ENCODE measurements around the gene ZSCAN25. TPM values are rescaled to one million over a fixed set of nuclear protein-coding genes. Genes with fewer than 3 reads are reported as not detected.

Gene ZSCAN25
- total RNA-seq, 1 donor from 2014 or later = 22.9 TPM

DNA sequence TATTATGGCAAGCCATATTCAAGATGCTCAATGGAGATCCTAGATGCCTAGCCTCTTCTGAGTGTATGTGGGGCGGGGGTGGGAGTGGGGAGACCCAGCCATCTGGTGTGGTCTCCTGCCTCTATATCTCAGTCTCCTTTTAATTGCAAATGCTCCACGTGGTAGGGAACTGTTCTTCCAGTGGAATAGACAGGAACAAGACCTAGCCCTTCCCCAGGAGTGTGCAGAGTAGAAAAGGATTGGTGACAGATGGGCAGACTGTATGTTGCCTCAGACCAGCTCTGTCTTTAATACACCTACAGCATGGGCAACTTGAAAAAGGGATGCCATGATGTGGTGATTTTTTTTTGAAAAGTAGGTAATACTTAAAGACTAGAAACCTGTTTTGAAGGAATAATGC, 50.4 kb downstream of the ZSCAN25 start:
- no peaks in the 10 kb centered on the region for H3K4me1 Mint-ChIP-seq (ENCODE audit: unreplicated experiment)
- H3K9me3 Mint-ChIP-seq = no peaks in the 10 kb centered on the region
- no peak for DNase-seq (ENCODE audit: extremely low spot score, unreplicated experiment)
- TF ChIP-seq, protein P1, sequence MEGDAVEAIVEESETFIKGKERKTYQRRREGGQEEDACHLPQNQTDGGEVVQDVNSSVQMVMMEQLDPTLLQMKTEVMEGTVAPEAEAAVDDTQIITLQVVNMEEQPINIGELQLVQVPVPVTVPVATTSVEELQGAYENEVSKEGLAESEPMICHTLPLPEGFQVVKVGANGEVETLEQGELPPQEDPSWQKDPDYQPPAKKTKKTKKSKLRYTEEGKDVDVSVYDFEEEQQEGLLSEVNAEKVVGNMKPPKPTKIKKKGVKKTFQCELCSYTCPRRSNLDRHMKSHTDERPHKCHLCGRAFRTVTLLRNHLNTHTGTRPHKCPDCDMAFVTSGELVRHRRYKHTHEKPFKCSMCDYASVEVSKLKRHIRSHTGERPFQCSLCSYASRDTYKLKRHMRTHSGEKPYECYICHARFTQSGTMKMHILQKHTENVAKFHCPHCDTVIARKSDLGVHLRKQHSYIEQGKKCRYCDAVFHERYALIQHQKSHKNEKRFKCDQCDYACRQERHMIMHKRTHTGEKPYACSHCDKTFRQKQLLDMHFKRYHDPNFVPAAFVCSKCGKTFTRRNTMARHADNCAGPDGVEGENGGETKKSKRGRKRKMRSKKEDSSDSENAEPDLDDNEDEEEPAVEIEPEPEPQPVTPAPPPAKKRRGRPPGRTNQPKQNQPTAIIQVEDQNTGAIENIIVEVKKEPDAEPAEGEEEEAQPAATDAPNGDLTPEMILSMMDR (conservative IDR thresholded peaks at IDR 0.05) = no peak
- H3K27ac Mint-ChIP-seq = no peak overlapping the region
- no peaks in the 10 kb centered on the region for H3K27me3 Mint-ChIP-seq
- H3K4me3 Mint-ChIP-seq = no peak overlapping the region
- peaks cover 21% of the 10 kb centered on the region for H3K36me3 Mint-ChIP-seq

DNA sequence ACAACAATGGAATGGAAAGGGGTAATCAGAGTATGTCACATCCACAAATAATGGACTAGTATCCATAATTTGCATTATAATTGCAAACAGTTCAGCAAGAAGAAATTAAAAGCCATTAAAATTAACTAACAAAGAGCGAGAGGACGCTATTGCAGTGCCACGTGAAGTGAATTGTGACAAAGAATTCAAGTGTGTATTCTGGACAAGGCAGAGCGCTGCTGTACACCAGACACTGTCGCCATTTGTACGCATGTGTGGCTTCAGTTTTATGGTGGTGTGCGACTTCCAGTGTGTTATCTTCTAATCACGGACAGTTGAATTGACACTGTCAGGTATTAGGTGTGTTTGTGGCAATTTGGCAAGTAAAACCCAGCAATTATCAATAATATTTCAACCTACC, 51.8 kb downstream of the ZSCAN25 start:
- Mint-ChIP-seq H3K27me3 (no peaks in the 10 kb centered on the region), H3K36me3 (peaks cover 15% of the 10 kb centered on the region), H3K4me3 (no peak overlapping the region), H3K9me3 (no peaks in the 10 kb centered on the region), H3K4me1 (ENCODE audit: unreplicated experiment) (no peaks in the 10 kb centered on the region), H3K27ac (no peak overlapping the region)
- TF ChIP-seq, protein P1 (conservative IDR thresholded peaks at IDR 0.05) = no peak
- DNase-seq (ENCODE audit: extremely low spot score, unreplicated experiment) = no peak

DNA sequence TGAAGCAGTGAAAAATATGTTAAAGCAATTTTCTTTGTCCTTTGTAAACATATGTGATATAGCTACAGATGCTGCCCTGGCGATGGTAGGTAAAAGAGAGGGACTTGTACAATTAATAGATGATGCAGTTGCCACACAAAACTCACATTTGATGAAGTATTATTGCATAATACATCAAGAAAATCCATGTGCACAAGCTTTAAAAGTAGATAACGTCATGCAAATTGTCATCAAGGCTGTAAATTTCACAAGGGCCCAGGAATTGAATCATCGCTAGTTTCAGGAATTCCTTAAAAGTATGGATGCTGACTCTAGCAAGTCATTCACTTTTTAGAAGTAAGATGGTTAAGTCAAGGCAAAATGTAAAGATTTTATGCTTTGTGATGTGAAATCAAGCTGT, 53.0 kb downstream of the ZSCAN25 start:
- Mint-ChIP-seq H3K4me1 (ENCODE audit: unreplicated experiment) (no peaks in the 10 kb centered on the region), H3K36me3 (peaks cover 7% of the 10 kb centered on the region), H3K4me3 (no peak overlapping the region), H3K27me3 (no peaks in the 10 kb centered on the region), H3K9me3 (no peaks in the 10 kb centered on the region), H3K27ac (no peak overlapping the region)
- TF ChIP-seq, protein P1 (conservative IDR thresholded peaks at IDR 0.05) = no peak
- no peak for DNase-seq (ENCODE audit: extremely low spot score, unreplicated experiment)

DNA sequence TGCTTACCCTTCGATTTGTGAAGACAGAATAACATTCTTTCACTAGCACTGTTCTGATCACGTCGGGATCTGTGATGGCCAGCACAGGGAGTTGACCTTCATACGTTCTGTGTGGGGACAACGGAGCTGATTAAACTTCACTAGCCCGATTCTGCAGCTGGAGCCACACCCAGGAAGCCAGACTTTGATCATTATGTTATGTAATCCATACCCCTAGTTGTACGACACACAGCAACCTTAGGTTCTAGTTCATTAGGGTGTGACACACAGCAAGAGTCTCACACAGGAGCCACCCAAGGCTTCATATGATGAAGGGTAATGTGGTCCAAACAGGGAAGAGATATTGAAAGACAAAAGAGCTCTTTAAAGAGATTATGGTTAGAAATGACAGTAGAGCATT, 55.8 kb downstream of the ZSCAN25 start:
- DNase-seq (ENCODE audit: extremely low spot score, unreplicated experiment) = no peak
- no peaks in the 10 kb centered on the region for H3K4me1 Mint-ChIP-seq (ENCODE audit: unreplicated experiment)
- H3K36me3 Mint-ChIP-seq = peaks cover 10% of the 10 kb centered on the region
- H3K4me3 Mint-ChIP-seq = no peak overlapping the region
- H3K27ac Mint-ChIP-seq = no peak overlapping the region
- H3K9me3 Mint-ChIP-seq = no peaks in the 10 kb centered on the region
- H3K27me3 Mint-ChIP-seq = no peaks in the 10 kb centered on the region
- TF ChIP-seq, protein P1 (conservative IDR thresholded peaks at IDR 0.05) = no peak

DNA sequence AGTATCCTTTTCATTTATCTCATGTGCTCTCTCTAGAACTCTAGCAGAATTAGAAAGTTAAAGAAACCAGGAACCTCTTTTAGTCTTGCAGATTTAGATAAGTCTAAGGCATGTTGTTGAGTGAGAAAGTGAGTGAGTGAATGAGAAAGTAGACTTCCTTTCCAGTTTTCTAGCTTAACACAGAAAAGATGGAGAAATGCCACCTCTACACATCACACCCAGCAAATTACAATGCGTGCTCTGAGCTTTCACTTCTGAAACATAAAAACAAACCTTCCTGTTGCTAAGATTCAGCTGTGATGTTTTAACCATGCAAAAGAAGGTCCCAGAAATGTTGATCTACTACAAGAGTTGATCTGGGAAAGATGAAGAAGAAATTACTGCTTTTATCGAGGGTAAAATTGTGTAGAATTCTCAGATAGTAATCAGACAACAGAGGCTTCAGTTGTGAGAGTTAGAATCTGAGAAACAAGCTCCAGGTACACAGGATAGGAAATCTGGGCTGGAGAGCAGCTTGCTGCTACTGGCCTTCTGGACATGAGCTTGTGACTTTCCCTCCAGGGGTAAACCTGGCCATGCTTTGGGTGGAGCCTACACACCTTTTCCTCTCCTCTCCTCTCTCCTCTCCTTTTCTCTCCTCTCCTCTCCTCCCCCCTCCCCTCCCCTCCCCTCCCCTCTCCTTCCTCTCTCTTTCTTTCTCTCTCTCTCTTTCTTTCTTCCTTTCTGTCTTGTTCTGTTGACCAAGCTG, 58.4 kb downstream of the ZSCAN25 start:
- TF ChIP-seq, protein P1 (conservative IDR thresholded peaks at IDR 0.05) = no peak
- peaks cover 7% of the 10 kb centered on the region for H3K36me3 Mint-ChIP-seq
- H3K4me1 Mint-ChIP-seq (ENCODE audit: unreplicated experiment) = peaks cover 8% of the 10 kb centered on the region
- no peaks in the 10 kb centered on the region for H3K27me3 Mint-ChIP-seq
- no peak overlapping the region for H3K4me3 Mint-ChIP-seq
- no peak for DNase-seq (ENCODE audit: extremely low spot score, unreplicated experiment)
- H3K9me3 Mint-ChIP-seq = no peaks in the 10 kb centered on the region
- H3K27ac Mint-ChIP-seq = no peak overlapping the region
